ENCODE results near the gene IL36A. TPM values are rescaled to one million over a fixed set of nuclear protein-coding genes. Genes with fewer than 3 reads are reported as not detected.

Gene IL36A
- total and polyA plus RNA-seq, 9 of the 15 experiments (the other 6 are each of a cell fraction or from before 2014, with no cell fraction given): not detected

DNA sequence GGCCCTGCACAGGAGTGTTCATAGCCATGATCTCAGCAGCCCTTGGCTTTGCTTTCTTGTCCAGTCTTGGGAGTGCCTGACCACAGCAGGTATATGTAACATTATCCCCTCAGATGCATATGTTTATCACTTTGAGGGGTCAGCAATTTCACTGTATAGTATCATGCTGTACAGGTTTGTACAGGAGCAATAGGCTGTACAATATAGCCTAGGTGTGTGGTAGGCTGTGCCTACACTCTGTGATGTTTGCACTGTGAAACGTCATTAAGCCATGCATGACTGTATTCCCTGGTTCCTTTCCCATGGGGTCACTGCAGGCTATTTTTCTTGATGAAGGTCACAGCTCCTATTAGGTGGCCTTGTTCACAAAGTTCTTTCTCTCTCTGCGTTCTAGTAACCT is 32.1 kb upstream of the IL36A start (continued):
- no peak for TF ChIP-seq FOXJ3 (CRISPR knock-in tag; IDR thresholded peaks at IDR 0.05)
- TF ChIP-seq SLC30A9 (CRISPR knock-in tag; IDR thresholded peaks at IDR 0.05): no peak
- TF ChIP-seq, protein P1, sequence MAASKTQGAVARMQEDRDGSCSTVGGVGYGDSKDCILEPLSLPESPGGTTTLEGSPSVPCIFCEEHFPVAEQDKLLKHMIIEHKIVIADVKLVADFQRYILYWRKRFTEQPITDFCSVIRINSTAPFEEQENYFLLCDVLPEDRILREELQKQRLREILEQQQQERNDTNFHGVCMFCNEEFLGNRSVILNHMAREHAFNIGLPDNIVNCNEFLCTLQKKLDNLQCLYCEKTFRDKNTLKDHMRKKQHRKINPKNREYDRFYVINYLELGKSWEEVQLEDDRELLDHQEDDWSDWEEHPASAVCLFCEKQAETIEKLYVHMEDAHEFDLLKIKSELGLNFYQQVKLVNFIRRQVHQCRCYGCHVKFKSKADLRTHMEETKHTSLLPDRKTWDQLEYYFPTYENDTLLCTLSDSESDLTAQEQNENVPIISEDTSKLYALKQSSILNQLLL (CRISPR knock-in tag; IDR thresholded peaks at IDR 0.05; ENCODE audit: borderline replicate concordance): no peak
- TF ChIP-seq HLTF (IDR thresholded peaks at IDR 0.05): no peak
- no peak for TF ChIP-seq MYNN (IDR thresholded peaks at IDR 0.05)
- TF ChIP-seq MYNN (CRISPR knock-in tag; IDR thresholded peaks at IDR 0.05): no peak

GRCh38 chr2:112977559-112978056 is 27.7 kb upstream of the IL36A start, which contains the start of gene IL36G:
Gene IL36G (plus strand): TSS chr2:112978006. CDS start chr2:112978639, 633 bp downstream.
- FAIRE-seq: no peak
- Histone ChIP-seq H3K36me3 (ENCODE audit: control insufficient read depth, insufficient read depth, low read length) (no peaks in the 10 kb centered on the region), H3K27ac (ENCODE audit: extremely low read depth, low read depth, low read length) (no peak within 1 kb of the TSS), H3K79me2 (ENCODE audit: control insufficient read depth, insufficient read depth, low read length) (no peaks in the 10 kb centered on the region), H3K4me3 (no peak within 1 kb of the TSS), H2AFZ (ENCODE audit: low read depth, low read length) (no peak within 1 kb of the TSS), H3K9ac (ENCODE audit: insufficient read depth in 1 of 2, low read depth in 2 of 2, low read length in 2 of 2) (no peak within 1 kb of the TSS; a peak in 1 of 4 replicates), H3K27me3 (ENCODE audit: control insufficient read depth in 2 of 2, insufficient read depth in 2 of 2, low read length in 2 of 2) (peaks cover 16 to 33% of the 10 kb centered on the region in 2 experiments; a peak in 4 of 5 replicates), H3K9me1 (ENCODE audit: control insufficient read depth, insufficient read depth, low read length) (no peaks in the 10 kb centered on the region), H4K20me1 (replicated peaks; ENCODE audit: control insufficient read depth, insufficient read depth, low read length) (no peaks in the 10 kb centered on the region), H3K4me1 (replicated peaks in 1 of 2; ENCODE audit: control insufficient read depth in 2 of 2, insufficient read depth in 2 of 2, low read length in 2 of 2) (no peaks in the 10 kb centered on the region), H3K9me3 (replicated peaks; ENCODE audit: control insufficient read depth, insufficient read depth, low read depth, low read length) (no peaks in the 10 kb centered on the region), H3K4me2 (ENCODE audit: insufficient read depth, low read length) (no peak within 1 kb of the TSS)
- intact Hi-C loops (cut with micrococcal nuclease) (no loop called here), in situ Hi-C loops (cut with MboI) (no loop called here)
- ATAC-seq: no peak
- ChIA-PET CTCF (ENCODE audit: low intra/inter-chr PET ratio) (no interaction called here), POLR2A (interaction anchor here (0.5 to 0.6 kb wide), 2 partner anchors 15 to 38 kb away, joined by 3 read pairs; no protein-coding TSS in a partner anchor)
- DNase-seq (ENCODE audit: extremely low read depth in 1 of 4, low spot score in 3 of 4): no peak
- WGBS (ENCODE audit: insufficient coverage, low coverage, missing lambda C conversion rate): 1% methylated on average over 7 of the region's 7 CpGs
- no TSS peak for BruUV-seq (replicated peaks)
- TF ChIP-seq HDAC3 (IDR thresholded peaks at IDR 0.05; ENCODE audit: borderline replicate concordance, partially characterized antibody) (no peak), UBTF (IDR thresholded peaks at IDR 0.05; ENCODE audit: borderline replicate concordance in 1 of 2, low read depth in 2 of 2, low read length in 2 of 2) (no peak)
